GM10266 (cell line): Measurements from ENCODE around the gene PHF12.

Experiments
- DNase-seq: peaks from one replicate; pipeline ENCODE4 v3.0.0; 2012; ENCODE audit errors: extremely low spot score
- TF ChIP-seq, protein P1 (sequence below): IDR thresholded peaks from 2 replicates; pipeline ENCODE4 v1.5.1; 2012; ENCODE audit warnings: mild to moderate bottlenecking, low read depth; ENCODE audit not compliant: control insufficient read depth, insufficient read depth; ENCODE audit errors: missing control alignments

Gene PHF12

DNA sequence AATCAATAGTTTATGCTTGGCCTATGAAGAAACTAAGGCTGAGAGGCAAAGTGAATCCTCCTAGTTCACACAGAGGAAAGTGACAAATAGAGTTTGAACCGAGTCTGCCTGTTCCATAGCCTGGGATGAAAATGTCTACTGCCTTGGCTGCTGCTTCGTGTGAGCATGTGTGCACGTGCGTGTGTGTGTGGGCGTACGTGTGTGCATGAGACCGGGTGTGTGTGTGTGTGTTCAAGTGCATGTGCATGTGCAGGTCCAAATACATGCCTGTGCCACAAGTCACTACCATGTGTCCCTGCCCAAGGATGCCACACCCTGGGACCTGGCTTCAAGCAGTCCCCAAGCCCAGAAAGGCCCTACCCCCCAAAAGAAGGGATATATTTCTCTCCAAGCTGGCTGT is 40.9 kb upstream of the PHF12 start:
- DNase-seq: no peak
- TF ChIP-seq, protein P1, sequence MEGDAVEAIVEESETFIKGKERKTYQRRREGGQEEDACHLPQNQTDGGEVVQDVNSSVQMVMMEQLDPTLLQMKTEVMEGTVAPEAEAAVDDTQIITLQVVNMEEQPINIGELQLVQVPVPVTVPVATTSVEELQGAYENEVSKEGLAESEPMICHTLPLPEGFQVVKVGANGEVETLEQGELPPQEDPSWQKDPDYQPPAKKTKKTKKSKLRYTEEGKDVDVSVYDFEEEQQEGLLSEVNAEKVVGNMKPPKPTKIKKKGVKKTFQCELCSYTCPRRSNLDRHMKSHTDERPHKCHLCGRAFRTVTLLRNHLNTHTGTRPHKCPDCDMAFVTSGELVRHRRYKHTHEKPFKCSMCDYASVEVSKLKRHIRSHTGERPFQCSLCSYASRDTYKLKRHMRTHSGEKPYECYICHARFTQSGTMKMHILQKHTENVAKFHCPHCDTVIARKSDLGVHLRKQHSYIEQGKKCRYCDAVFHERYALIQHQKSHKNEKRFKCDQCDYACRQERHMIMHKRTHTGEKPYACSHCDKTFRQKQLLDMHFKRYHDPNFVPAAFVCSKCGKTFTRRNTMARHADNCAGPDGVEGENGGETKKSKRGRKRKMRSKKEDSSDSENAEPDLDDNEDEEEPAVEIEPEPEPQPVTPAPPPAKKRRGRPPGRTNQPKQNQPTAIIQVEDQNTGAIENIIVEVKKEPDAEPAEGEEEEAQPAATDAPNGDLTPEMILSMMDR: no peak

DNA sequence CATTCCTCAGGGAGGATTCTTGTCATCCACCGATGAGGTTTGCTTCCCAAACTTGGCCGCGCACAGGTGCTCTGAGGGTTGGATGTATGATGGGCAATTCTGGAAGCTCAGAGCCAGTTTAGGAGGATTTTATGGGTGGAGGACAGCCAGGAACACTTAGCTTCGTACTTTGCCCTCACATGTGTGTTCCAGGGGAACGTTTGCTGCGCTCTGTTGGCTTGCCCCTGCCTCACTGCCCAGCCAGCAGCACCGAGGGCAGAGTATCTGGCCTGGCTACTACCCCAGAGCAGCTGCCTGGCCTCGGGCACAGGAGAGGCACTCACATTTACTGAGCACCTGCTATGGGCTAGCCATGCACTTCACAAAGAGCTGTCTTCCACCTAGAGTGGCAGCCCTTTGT is 40.5 kb upstream of the PHF12 start:
- DNase-seq: no peak
- TF ChIP-seq, protein P1: no peak

DNA sequence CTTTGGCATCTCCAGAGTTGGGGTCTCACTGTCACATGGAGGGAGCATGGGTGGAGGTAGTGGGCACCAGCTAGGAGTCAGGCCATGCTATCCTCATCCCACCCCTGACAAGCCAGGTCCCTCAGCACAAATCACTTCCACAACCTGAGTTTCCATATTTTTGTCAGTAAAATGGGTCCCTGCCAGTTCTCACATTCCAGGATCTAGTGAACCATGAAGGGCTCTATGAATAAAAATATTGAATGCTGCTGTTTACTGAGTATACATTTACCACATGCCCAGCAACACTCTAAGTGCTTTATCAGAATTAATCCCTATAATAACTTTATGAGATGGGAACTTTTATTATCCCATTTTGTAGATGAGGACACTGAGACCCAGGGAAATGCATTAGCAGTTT is 37.7 kb upstream of the PHF12 start:
- TF ChIP-seq, protein P1: no peak
- DNase-seq: no peak

DNA sequence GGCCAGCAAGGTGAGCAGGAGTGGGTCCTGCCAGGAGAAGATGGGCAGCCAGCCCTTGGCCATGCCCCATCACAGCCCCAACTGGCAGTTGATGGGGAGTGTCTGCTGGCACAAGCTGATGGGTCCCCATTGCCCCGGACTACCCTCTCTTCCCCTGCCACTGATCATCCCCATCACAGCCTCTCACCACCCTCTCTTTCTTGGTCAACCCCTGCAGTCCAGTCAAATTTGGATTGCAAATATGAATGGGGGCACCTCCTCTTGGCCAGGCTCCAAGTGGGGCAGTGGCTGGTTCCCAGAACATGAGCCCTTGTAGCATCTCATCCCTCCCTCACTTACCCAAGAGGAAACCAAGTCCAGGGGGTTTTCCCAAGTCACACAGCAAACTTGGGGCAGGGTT is 37.2 kb upstream of the PHF12 start:
- TF ChIP-seq, protein P1: no peak
- no peak for DNase-seq

DNA sequence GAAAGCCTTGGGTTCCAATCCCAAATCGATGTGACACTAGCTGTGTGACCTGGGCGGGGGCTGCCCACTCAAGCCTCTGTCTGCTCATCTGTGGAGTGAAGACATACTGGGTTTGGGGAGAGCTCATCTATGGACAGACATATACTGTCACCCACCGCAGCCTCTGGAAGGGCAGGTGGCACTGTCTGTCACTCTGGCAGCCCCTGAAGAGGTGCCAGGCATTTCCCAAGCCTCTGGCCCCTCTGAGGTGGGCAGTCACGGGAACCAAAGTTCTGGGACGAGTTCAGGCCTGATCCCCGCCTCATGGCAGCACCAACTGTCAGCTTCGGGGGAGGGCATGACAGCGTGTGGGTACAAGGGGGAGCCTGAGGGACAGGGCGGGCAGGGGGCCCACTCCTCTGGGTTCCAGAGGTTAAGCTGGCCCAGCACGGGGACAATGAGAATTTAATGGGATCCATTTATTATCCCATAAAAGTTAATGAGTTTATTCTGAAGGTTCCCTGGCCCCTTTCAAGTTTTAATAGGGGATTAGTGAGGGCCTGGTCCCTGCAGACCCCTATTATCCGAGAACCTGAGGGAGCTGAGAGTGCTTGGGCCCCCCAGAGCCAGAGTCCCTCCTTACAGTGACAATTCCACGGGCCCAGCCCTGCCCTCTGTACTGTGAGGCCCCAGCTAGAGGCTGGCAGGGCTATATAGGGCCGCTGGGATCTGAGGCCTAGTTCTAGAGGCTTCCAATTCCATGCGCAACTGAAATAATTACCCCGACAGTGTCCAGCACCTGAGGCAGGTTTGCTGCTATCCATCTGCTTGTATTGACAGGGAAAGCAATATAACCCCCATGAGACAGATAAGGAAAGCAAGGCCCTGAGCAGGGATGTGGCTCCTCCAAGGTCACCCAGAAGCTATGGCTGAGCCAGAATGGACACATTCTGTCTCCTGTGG is 35.7 kb upstream of the PHF12 start:
- DNase-seq: no peak
- TF ChIP-seq, protein P1: no peak

DNA sequence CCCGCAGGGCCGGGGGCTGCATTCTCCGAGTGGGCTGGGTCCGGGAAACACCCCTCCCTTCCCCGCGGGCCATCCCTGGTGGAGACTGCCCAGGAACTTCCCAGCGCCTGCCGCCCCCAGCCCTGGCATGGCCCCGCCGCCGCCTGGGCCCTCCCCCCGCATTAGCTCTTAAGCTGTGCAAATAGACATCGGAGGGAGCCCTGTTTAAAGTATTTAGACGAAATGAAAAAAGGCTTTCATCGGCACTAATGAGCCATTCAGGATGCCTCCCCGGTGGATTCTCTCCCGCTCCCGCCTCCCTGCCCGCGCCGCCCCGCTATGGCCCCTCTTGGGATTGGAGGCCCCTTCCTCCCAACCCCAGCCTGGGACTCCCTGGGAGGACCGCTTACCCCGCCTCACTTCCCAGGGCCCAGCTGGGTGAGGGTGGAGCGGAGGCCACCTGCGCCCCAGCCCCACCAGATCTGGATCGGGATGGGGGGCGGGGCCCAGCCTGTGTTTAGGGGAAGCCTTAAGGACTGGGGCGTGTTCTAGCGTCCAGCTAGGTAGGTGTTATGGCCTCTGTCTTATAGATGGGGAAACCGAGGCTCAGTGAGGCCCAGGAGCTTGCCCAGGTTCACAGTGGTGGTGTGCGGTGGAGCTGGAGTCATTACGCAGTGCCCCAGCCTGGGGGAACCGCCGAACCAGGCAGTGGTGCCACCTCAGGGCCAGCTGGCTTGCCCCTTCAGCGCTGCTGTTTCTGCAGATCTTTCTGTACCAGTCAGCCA is 34.8 kb upstream of the PHF12 start:
- DNase-seq: no peak
- TF ChIP-seq, protein P1: no peak
